ENCODE results near the gene AARS2. TPM values are rescaled to one million over a fixed set of nuclear protein-coding genes. Genes with fewer than 3 reads are reported as not detected.

AARS2 gene
- total RNA-seq, 4 donors from 2014 or later = 6.6 to 10.2 (median 7.8) TPM

GRCh38 chr6:44271914-44272313 lies 41.2 kb downstream of the AARS2 start:
- Histone ChIP-seq H3K4me3 (no peak overlapping the region), H3K4me1 (peaks cover 9 to 31% (median 26%) of the 10 kb centered on the region in 4 donors), H3K27ac (replicated peaks in 1 of 4) (no peak overlapping the region), H3K36me3 (no peaks in the 10 kb centered on the region), H3K27me3 (peaks cover 4 to 91% (median 46%) of the 10 kb centered on the region in 4 donors), H3K9me3 (no peaks in the 10 kb centered on the region)
- no peak for TF ChIP-seq EP300 (IDR thresholded peaks at IDR 0.05)
- no peak for TF ChIP-seq POLR2A (IDR thresholded peaks at IDR 0.05; ENCODE audit: low read depth)
- TF ChIP-seq CTCF (IDR thresholded peaks at IDR 0.05) = no peak
- no peak for TF ChIP-seq POLR2AphosphoS5 (IDR thresholded peaks at IDR 0.05)
- 66% methylated on average over 3 of the region's 3 CpGs for WGBS
- DNase-seq (ENCODE audit: extremely low spot score) = no peak
- intact Hi-C loops (cut with DNase I) = no loop called here

- Histone ChIP-seq H3K27me3 (peaks cover 4 to 85% (median 45%) of the 10 kb centered on the region in 4 donors), H3K36me3 (no peaks in the 10 kb centered on the region), H3K4me3 (no peak overlapping the region), H3K9me3 (no peaks in the 10 kb centered on the region), H3K4me1 (peaks cover 9 to 26% (median 24%) of the 10 kb centered on the region in 4 donors), H3K27ac (replicated peaks in 1 of 4) (no peak overlapping the region)
- intact Hi-C loops (cut with DNase I) = no loop called here
- TF ChIP-seq POLR2AphosphoS5 (IDR thresholded peaks at IDR 0.05) (no peak), CTCF (IDR thresholded peaks at IDR 0.05) (no peak), EP300 (IDR thresholded peaks at IDR 0.05) (no peak), POLR2A (IDR thresholded peaks at IDR 0.05; ENCODE audit: low read depth) (no peak)
- DNase-seq (ENCODE audit: extremely low spot score) = no peak
- WGBS = 87% methylated on average over 6 of the region's 6 CpGs
Observed at GRCh38 chr6:44271406-44271723, 41.8 kb downstream of the AARS2 start.

GRCh38 chr6:44270526-44271405 lies 42.4 kb downstream of the AARS2 start:
- Histone ChIP-seq H3K36me3 (no peaks in the 10 kb centered on the region), H3K9me3 (no peaks in the 10 kb centered on the region), H3K27ac (replicated peaks in 1 of 4) (no peak overlapping the region), H3K4me3 (peak overlapping the region; percentile 47 to 61 (median 51)), H3K4me1 (peaks cover 8 to 23% (median 19%) of the 10 kb centered on the region in 4 donors), H3K27me3 (peaks cover 4 to 79% (median 41%) of the 10 kb centered on the region in 4 donors)
- no peak for TF ChIP-seq POLR2A (IDR thresholded peaks at IDR 0.05; ENCODE audit: low read depth)
- no peak for TF ChIP-seq EP300 (IDR thresholded peaks at IDR 0.05)
- no peak for TF ChIP-seq CTCF (IDR thresholded peaks at IDR 0.05)
- no peak for TF ChIP-seq POLR2AphosphoS5 (IDR thresholded peaks at IDR 0.05)
- DNase-seq (ENCODE audit: extremely low spot score) = no peak
- intact Hi-C loops (cut with DNase I) = no loop called here
- WGBS = 8% methylated on average over 10 of the region's 90 CpGs

- WGBS = 31% methylated on average over 11 of the region's 29 CpGs
- Histone ChIP-seq H3K9me3 (no peaks in the 10 kb centered on the region), H3K4me1 (peaks cover 5 to 24% (median 15%) of the 10 kb centered on the region in 4 donors), H3K4me3 (peak within 1 kb of the TSS; percentile 47 to 61 (median 51)), H3K27ac (replicated peaks in 1 of 4) (no peak within 1 kb of the TSS), H3K36me3 (no peaks in the 10 kb centered on the region), H3K27me3 (peaks cover 4 to 72% (median 35%) of the 10 kb centered on the region in 4 donors)
- intact Hi-C loops (cut with DNase I) = no loop called here
- TF ChIP-seq EP300 (IDR thresholded peaks at IDR 0.05) (no peak), POLR2AphosphoS5 (IDR thresholded peaks at IDR 0.05) (no peak), POLR2A (IDR thresholded peaks at IDR 0.05; ENCODE audit: low read depth) (no peak), CTCF (IDR thresholded peaks at IDR 0.05) (no peak)
- no peak for DNase-seq (ENCODE audit: extremely low spot score)
Observed at GRCh38 chr6:44269921-44270525, 43.1 kb downstream of the AARS2 start, which contains the start of gene TMEM151B. TSS of gene TMEM151B (plus strand) at chr6:44270450. CDS start at chr6:44270743, 293 bp downstream.
